Astrocyte (in vitro differentiated cells and primary cell): ENCODE measurements around the gene SH3GLB2.

Experiments used
- EZH2 ChIP-seq: IDR thresholded peaks from 2 replicates; pipeline ENCODE4 v1.6.1; 2012; ENCODE audit warnings: mild to moderate bottlenecking, low read length, inconsistent platforms; ENCODE audit not compliant: insufficient read depth
- TF ChIP-seq, protein P1 (sequence below): IDR thresholded peaks from 2 replicates; pipeline ENCODE4 v1.5.1; 2011; ENCODE audit warnings: low read depth, mild to moderate bottlenecking, inconsistent platforms, low read length, moderate library complexity; ENCODE audit not compliant: insufficient read depth

DNA sequence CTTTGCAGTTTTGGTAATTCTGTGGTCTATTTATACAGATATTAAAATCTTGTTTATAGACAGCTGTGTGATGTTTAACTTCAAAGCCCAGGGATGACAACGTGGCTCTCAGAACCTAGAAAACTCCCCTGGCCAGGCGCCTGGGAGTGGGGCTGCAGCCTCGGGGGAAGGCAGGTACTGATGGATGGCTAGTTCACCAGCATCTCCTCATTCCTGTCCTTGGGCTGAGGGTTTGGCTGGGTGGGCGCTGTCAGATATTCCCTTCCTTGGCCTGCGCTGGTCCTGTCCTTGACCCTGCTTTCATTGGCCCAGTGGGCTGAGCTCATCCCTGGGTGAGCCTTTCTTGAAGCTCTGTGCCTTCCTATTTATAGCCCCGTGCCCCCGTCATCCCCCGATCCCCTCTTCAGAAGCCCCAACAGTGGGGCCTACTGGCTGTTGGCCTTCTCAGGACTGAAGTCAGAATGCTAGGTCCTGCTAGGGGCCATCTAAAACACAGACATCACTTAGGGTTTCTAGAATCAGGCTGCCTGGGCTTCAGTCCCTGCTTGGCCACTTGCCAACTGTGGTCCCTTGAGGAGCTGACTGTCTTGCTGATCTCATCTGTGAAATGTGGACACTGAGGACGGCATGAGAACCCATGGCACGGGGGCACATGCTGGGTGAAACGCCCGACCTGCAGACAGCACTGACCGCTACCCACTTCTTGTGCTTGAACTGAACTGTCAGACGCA, 20.9 kb downstream of the SH3GLB2 start:
- TF ChIP-seq, protein P1, sequence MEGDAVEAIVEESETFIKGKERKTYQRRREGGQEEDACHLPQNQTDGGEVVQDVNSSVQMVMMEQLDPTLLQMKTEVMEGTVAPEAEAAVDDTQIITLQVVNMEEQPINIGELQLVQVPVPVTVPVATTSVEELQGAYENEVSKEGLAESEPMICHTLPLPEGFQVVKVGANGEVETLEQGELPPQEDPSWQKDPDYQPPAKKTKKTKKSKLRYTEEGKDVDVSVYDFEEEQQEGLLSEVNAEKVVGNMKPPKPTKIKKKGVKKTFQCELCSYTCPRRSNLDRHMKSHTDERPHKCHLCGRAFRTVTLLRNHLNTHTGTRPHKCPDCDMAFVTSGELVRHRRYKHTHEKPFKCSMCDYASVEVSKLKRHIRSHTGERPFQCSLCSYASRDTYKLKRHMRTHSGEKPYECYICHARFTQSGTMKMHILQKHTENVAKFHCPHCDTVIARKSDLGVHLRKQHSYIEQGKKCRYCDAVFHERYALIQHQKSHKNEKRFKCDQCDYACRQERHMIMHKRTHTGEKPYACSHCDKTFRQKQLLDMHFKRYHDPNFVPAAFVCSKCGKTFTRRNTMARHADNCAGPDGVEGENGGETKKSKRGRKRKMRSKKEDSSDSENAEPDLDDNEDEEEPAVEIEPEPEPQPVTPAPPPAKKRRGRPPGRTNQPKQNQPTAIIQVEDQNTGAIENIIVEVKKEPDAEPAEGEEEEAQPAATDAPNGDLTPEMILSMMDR: no peak
- no peak for TF ChIP-seq EZH2
